Caco-2 (cell line): Measurements from ENCODE around the gene SVEP1. TPM values are rescaled to one million over a fixed set of nuclear protein-coding genes. Genes with fewer than 3 reads are reported as not detected.

ENCODE experiments used
- BruUV-seq: library from RNA; stranded (reverse); fragments of 400-500 nt; replicated peaks from 2 replicates; lab custom pipeline; 2021; lab: Mats Ljungman, UMichigan
- CTCF ChIA-PET: fragments of 300-600 bp; sonication (Branson Sonifier 250); formaldehyde crosslinking; loops from one replicate; lab custom pipeline; 2022; ENCODE audit warnings: antibody characterized with exemption; lab: Charles Lee
- POLR2A ChIA-PET: fragments of 300-600 bp; sonication (Branson Sonifier 250); formaldehyde crosslinking; loops from one replicate; lab custom pipeline; 2022; ENCODE audit warnings: antibody characterized with exemption; lab: Charles Lee
- DNase-seq, 2 experiments: peaks; one replicate each; pipeline versions ENCODE4 v3.0.0 to v3.0.0-alpha.2; 2020 to 2022
- H3K27me3 ChIP-seq: replicated peaks from 2 replicates; pipeline ENCODE4 v1.6.0; 2011; ENCODE audit warnings: low read length; ENCODE audit not compliant: control insufficient read depth, insufficient read depth
- H3K36me3 ChIP-seq: 2 replicates; pipeline ENCODE4 v1.5.1; 2011; ENCODE audit warnings: low read length; ENCODE audit not compliant: control insufficient read depth, insufficient read depth
- H3K4me1 ChIP-seq: fragments of 250-450 bp; sonication (Bioruptor Pico); 2 replicates; pipeline ENCODE4 v1.5.1; 2020; ENCODE audit warnings: mild to moderate bottlenecking
- H3K4me3 ChIP-seq: 2 replicates; pipeline ENCODE4 v1.5.1; 2011; ENCODE audit warnings: low read depth, mild to moderate bottlenecking, control low read depth, low read length
- H3K9me3 ChIP-seq: fragments of 250-450 bp; sonication (Bioruptor Pico); 2 replicates; pipeline ENCODE4 v1.5.1; 2020; ENCODE audit warnings: mild to moderate bottlenecking, moderate library complexity
- H3K27ac Mint-ChIP-seq: one replicate; pipeline ENCODE4 v1.8.0; 2022; ENCODE audit warnings: mixed read lengths; ENCODE audit not compliant: unreplicated experiment
- H3K27me3 Mint-ChIP-seq: one replicate; pipeline ENCODE4 v1.8.0; 2022; ENCODE audit warnings: mixed read lengths; ENCODE audit not compliant: insufficient read depth, unreplicated experiment
- H3K36me3 Mint-ChIP-seq: one replicate; pipeline ENCODE4 v1.8.0; 2022; ENCODE audit warnings: mild to moderate bottlenecking, mixed read lengths; ENCODE audit not compliant: insufficient read depth, unreplicated experiment
- H3K4me1 Mint-ChIP-seq: one replicate; pipeline ENCODE4 v1.8.0; 2022; ENCODE audit warnings: low read depth, mixed read lengths; ENCODE audit not compliant: unreplicated experiment
- H3K4me3 Mint-ChIP-seq: one replicate; pipeline ENCODE4 v1.8.0; 2022; ENCODE audit warnings: mild to moderate bottlenecking, moderate library complexity, mixed read lengths; ENCODE audit not compliant: unreplicated experiment
- H3K9me3 Mint-ChIP-seq: one replicate; pipeline ENCODE4 v1.8.0; 2022; ENCODE audit warnings: mixed read lengths; ENCODE audit not compliant: unreplicated experiment
- intact Hi-C: fragments of 100-400 bp; cut with micrococcal nuclease; formaldehyde crosslinking; loops from one replicate; pipeline ENCODE4 v1.10.0; 2022; ENCODE audit not compliant: unreplicated experiment
- total RNA-seq: library from RNA; stranded (reverse); gene quantifications from 2 replicates; pipeline ENCODE4 v1.2.3, GENCODE V29; 2022
- TF ChIP-seq, protein P1 (sequence below), 2 experiments: fragments of 200-600 bp in 1 of 2; IDR thresholded peaks; 1 replicate in 1 of 2; 2 replicates in 1 of 2; pipeline versions ENCODE4 v1.5.1 to v1.8.0; 2011 to 2022; ENCODE audit warnings: antibody characterized with exemption in 1 of 2, control low read depth in 1 of 2, inconsistent platforms in 1 of 2, low read depth in 1 of 2, low read length in 1 of 2, mild to moderate bottlenecking in 1 of 2, moderate library complexity in 1 of 2; ENCODE audit not compliant: insufficient read depth in 1 of 2, severe bottlenecking in 1 of 2, unreplicated experiment in 1 of 2

The SVEP1 gene
- total RNA-seq, 1 experiment from 2014 or later, result 2.9 TPM

DNA sequence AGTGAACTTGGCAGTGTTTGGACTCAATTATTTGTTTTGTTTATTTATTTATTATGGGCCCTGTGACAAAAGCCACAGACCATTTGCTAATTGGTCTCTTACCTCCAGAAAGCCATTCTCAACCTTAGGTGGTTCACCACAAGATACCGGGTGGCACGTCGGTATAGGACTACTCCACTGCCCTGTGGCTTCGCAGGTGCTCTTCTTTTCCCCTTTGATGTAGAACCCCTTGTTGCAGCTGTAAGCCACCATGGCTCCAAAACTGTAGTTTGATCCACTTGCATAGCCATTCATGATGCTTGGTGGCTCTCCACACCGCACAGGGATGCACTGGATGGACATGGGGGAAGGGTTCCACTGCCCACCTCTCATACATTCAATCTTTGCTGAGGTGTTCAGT lies 168.6 kb downstream of the SVEP1 start:
- TF ChIP-seq, protein P1, sequence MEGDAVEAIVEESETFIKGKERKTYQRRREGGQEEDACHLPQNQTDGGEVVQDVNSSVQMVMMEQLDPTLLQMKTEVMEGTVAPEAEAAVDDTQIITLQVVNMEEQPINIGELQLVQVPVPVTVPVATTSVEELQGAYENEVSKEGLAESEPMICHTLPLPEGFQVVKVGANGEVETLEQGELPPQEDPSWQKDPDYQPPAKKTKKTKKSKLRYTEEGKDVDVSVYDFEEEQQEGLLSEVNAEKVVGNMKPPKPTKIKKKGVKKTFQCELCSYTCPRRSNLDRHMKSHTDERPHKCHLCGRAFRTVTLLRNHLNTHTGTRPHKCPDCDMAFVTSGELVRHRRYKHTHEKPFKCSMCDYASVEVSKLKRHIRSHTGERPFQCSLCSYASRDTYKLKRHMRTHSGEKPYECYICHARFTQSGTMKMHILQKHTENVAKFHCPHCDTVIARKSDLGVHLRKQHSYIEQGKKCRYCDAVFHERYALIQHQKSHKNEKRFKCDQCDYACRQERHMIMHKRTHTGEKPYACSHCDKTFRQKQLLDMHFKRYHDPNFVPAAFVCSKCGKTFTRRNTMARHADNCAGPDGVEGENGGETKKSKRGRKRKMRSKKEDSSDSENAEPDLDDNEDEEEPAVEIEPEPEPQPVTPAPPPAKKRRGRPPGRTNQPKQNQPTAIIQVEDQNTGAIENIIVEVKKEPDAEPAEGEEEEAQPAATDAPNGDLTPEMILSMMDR (IDR thresholded peaks at IDR 0.05; ENCODE audit: insufficient read depth in 1 of 2, low read depth in 1 of 2, low read length in 1 of 2, severe bottlenecking in 1 of 2, unreplicated experiment in 1 of 2), result no peak
- H3K4me3 ChIP-seq, result no peak overlapping the region
- peaks cover 13% of the 10 kb centered on the region for H3K4me1 Mint-ChIP-seq
- POLR2A ChIA-PET, result no interaction called here
- no peaks in the 10 kb centered on the region for H3K9me3 ChIP-seq
- no peaks in the 10 kb centered on the region; the same call in 1 of the 2 replicates for H3K4me1 ChIP-seq
- CTCF ChIA-PET, result no interaction called here
- H3K36me3 ChIP-seq, result no peaks in the 10 kb centered on the region; the same call in 1 of the 2 replicates
- no peaks in the 10 kb centered on the region for H3K27me3 ChIP-seq
- no TSS peak for BruUV-seq
- H3K27me3 Mint-ChIP-seq, result no peaks in the 10 kb centered on the region
- no peak overlapping the region for H3K27ac Mint-ChIP-seq
- intact Hi-C loops, result no loop called here
- H3K36me3 Mint-ChIP-seq, result peaks cover 10% of the 10 kb centered on the region
- H3K4me3 Mint-ChIP-seq, result no peak overlapping the region
- H3K9me3 Mint-ChIP-seq, result no peaks in the 10 kb centered on the region
- DNase-seq, result no peak

DNA sequence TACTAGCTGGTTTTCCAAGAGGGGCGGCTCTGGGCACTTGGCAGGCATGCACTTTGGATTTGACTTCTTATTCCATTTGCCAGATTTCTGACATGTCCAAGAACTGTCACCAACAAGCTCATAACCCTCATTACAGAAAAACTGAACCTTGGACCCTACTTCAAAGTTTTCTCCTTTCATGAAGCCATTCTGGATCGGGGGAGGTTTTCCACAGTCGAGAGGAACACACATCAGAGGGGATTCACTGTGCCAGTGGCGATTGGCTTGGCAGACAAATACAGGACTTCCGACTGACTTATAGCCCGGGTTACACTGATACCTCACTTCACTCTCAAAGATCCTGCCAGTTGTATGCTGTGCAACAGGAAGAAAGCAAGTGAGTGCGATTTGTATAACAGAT lies 170.9 kb downstream of the SVEP1 start:
- H3K27ac Mint-ChIP-seq, result no peak overlapping the region
- POLR2A ChIA-PET, result no interaction called here
- no peaks in the 10 kb centered on the region for H3K9me3 ChIP-seq
- no peaks in the 10 kb centered on the region for H3K27me3 Mint-ChIP-seq
- CTCF ChIA-PET, result no interaction called here
- no peaks in the 10 kb centered on the region for H3K4me1 ChIP-seq
- H3K36me3 Mint-ChIP-seq, result peaks cover 10% of the 10 kb centered on the region
- no peaks in the 10 kb centered on the region for H3K27me3 ChIP-seq
- no TSS peak for BruUV-seq
- no peaks in the 10 kb centered on the region; the same call in 1 of the 2 replicates for H3K36me3 ChIP-seq
- no peak overlapping the region for H3K4me3 Mint-ChIP-seq
- H3K4me3 ChIP-seq, result no peak overlapping the region
- peaks cover 6% of the 10 kb centered on the region for H3K4me1 Mint-ChIP-seq
- no peak for DNase-seq
- H3K9me3 Mint-ChIP-seq, result no peaks in the 10 kb centered on the region
- intact Hi-C loops, result no loop called here
- TF ChIP-seq, protein P1 (IDR thresholded peaks at IDR 0.05; ENCODE audit: insufficient read depth in 1 of 2, low read depth in 1 of 2, low read length in 1 of 2, severe bottlenecking in 1 of 2, unreplicated experiment in 1 of 2), result no peak

DNA sequence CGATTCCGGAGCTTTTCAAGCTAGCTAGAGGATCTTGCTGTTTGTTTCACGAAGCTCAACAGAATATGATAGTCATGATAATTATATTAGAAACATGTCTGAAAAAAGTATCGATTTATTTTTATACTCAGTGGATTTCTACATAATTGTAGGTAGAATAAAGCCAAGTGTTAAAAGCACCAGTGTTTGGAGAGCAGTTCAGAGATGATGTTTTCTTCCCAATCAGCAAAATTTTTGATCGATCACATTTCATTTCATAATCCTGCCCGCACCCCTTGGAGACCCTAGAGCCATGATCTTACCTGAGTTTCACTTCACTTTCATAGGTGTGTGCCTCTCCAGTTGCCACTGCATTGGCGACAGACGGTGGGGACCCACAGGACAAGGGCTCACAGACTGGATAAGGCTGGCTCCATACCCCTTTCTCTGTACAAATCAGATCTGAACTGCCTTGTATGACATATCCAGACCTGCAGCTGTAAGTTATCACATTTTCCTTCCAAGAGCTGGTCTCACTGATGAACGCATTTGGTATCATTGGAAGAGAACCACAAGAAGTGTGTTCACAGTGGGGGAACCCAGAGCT lies 173.6 kb downstream of the SVEP1 start:
- POLR2A ChIA-PET, result no interaction called here
- no peaks in the 10 kb centered on the region for H3K4me1 ChIP-seq
- Mint-ChIP-seq H3K4me3 (no peak overlapping the region), H3K27me3 (no peaks in the 10 kb centered on the region), H3K36me3 (peaks cover 7% of the 10 kb centered on the region), H3K9me3 (no peaks in the 10 kb centered on the region), H3K27ac (no peak overlapping the region), H3K4me1 (peaks cover 6% of the 10 kb centered on the region)
- H3K36me3 ChIP-seq, result no peaks in the 10 kb centered on the region; the same call in 1 of the 2 replicates
- no peaks in the 10 kb centered on the region for H3K9me3 ChIP-seq
- CTCF ChIA-PET, result no interaction called here
- BruUV-seq, result no TSS peak
- H3K4me3 ChIP-seq, result no peak overlapping the region
- TF ChIP-seq, protein P1 (IDR thresholded peaks at IDR 0.05; ENCODE audit: insufficient read depth in 1 of 2, low read depth in 1 of 2, low read length in 1 of 2, severe bottlenecking in 1 of 2, unreplicated experiment in 1 of 2), result no peak
- no peaks in the 10 kb centered on the region for H3K27me3 ChIP-seq
- intact Hi-C loops, result no loop called here
- DNase-seq, result no peak
